Liver (tissue), 3 donors: ENCODE results near the gene TGFBR3.

Source experiments
- ATF3 ChIP-seq: IDR thresholded peaks from 2 replicates; pipeline ENCODE4 v1.6.1; 2016; ENCODE audit warnings: antibody characterized with exemption
- CTCF ChIP-seq: fragments of 150-350 bp; IDR thresholded peaks from 2 replicates; pipeline ENCODE4 v1.5.1; 2017; ENCODE audit warnings: improper control_type of control experiment, low read depth, low read length; ENCODE audit not compliant: missing input control
- EGR1 ChIP-seq, 2 donors: IDR thresholded peaks; 2 replicates each; pipeline ENCODE4 v1.6.1; 2016 to 2018; ENCODE audit warnings: antibody characterized with exemption in 2 of 2, low read depth in 2 of 2
- GABPA ChIP-seq, 2 donors: IDR thresholded peaks in 1 of 2; conservative IDR thresholded peaks in 1 of 2; 2 replicates each; pipeline ENCODE4 v1.6.1; 2016; ENCODE audit warnings: antibody characterized with exemption in 2 of 2, mild to moderate bottlenecking in 1 of 2, moderate library complexity in 1 of 2
- HNF4A ChIP-seq, 2 donors: conservative IDR thresholded peaks; 2 replicates each; pipeline ENCODE4 v1.6.1; 2016; ENCODE audit warnings: antibody characterized with exemption in 2 of 2, mild to moderate bottlenecking in 2 of 2
- HNF4G ChIP-seq: IDR thresholded peaks from 2 replicates; pipeline ENCODE4 v1.6.1; 2016; ENCODE audit warnings: antibody characterized with exemption
- JUND ChIP-seq, 2 donors: IDR thresholded peaks; 2 replicates each; pipeline ENCODE4 v1.6.1; 2016; ENCODE audit warnings: antibody characterized with exemption in 2 of 2
- MAX ChIP-seq: IDR thresholded peaks from 2 replicates; pipeline ENCODE4 v1.6.1; 2016; ENCODE audit warnings: antibody characterized with exemption
- REST ChIP-seq: IDR thresholded peaks from 2 replicates; pipeline ENCODE4 v1.6.1; 2016; ENCODE audit warnings: antibody characterized with exemption, mild to moderate bottlenecking
- RXRA ChIP-seq, 2 donors: IDR thresholded peaks; 2 replicates each; pipeline ENCODE4 v1.6.1; 2017 to 2018; ENCODE audit warnings: antibody characterized with exemption in 2 of 2, mild to moderate bottlenecking in 1 of 2
- SP1 ChIP-seq: IDR thresholded peaks from 2 replicates; pipeline ENCODE4 v1.6.1; 2018; ENCODE audit warnings: antibody characterized with exemption, mild to moderate bottlenecking
- TAF1 ChIP-seq: conservative IDR thresholded peaks from 2 replicates; pipeline ENCODE4 v1.6.1; 2016; ENCODE audit warnings: antibody characterized with exemption, mild to moderate bottlenecking
- YY1 ChIP-seq: IDR thresholded peaks from 2 replicates; pipeline ENCODE4 v1.6.1; 2016; ENCODE audit warnings: antibody characterized with exemption, mild to moderate bottlenecking
- ZBTB33 ChIP-seq: IDR thresholded peaks from 2 replicates; pipeline ENCODE4 v1.6.1; 2016; ENCODE audit warnings: antibody characterized with exemption
- donor health status: healthy.
- donor health status: healthy.

GRCh38 chr1:91876040-91876470 is 9.9 kb downstream of the TGFBR3 start:
- TF ChIP-seq REST (no peak), CTCF (no peak), RXRA (IDR thresholded peaks at IDR 0.05) (no peak), GABPA (IDR thresholded peaks at IDR 0.05 in 1 of 2, conservative IDR thresholded peaks at IDR 0.05 in 1 of 2) (no peak), TAF1 (no peak), ZBTB33 (no peak), MAX (no peak), EGR1 (IDR thresholded peaks at IDR 0.05; ENCODE audit: low read depth in 2 of 2) (no peak), YY1 (no peak), JUND (IDR thresholded peaks at IDR 0.05) (no peak), HNF4G (no peak), HNF4A (conservative IDR thresholded peaks at IDR 0.05) (no peak), ATF3 (no peak), SP1 (no peak)
